Trophoblast cell (in vitro differentiated cells and primary cell): Measurements from ENCODE around the gene FBXL17.

Experiments
- DNase-seq, 2 donors: peaks; one replicate each; pipeline ENCODE4 v3.0.0-alpha.2; 2016
- H2AFZ ChIP-seq: 2 replicates; pipeline ENCODE4 v1.6.1; 2013; ENCODE audit warnings: low read length, moderate library complexity, mild to moderate bottlenecking; ENCODE audit not compliant: insufficient read depth, poor library complexity
- H2AK5ac ChIP-seq: 2 replicates; pipeline ENCODE4 v1.6.1; 2013; ENCODE audit warnings: mild to moderate bottlenecking, low read length
- H2BK120ac ChIP-seq: 2 replicates; pipeline ENCODE4 v1.6.1; 2013; ENCODE audit warnings: low read length, mild to moderate bottlenecking, moderate library complexity; ENCODE audit not compliant: insufficient read depth, poor library complexity
- H2BK12ac ChIP-seq: 2 replicates; pipeline ENCODE4 v1.6.1; 2013; ENCODE audit warnings: mild to moderate bottlenecking, low read length, moderate library complexity
- H2BK5ac ChIP-seq: 2 replicates; pipeline ENCODE4 v1.6.1; 2013; ENCODE audit warnings: low read length, low read depth, moderate library complexity, mild to moderate bottlenecking; ENCODE audit not compliant: poor library complexity
- H3K14ac ChIP-seq: 2 replicates; pipeline ENCODE4 v1.6.1; 2013; ENCODE audit warnings: mild to moderate bottlenecking, low read length
- H3K18ac ChIP-seq: 2 replicates; pipeline ENCODE4 v1.6.1; 2013; ENCODE audit warnings: mild to moderate bottlenecking, low read length
- H3K23ac ChIP-seq: 2 replicates; pipeline ENCODE4 v1.6.1; 2013; ENCODE audit warnings: low read length
- H3K27ac ChIP-seq: 2 replicates; pipeline ENCODE4 v1.5.1; 2013; ENCODE audit warnings: low read depth, mild to moderate bottlenecking, inconsistent platforms, low read length, moderate library complexity
- H3K27me3 ChIP-seq: 2 replicates; pipeline ENCODE4 v1.6.1; 2013; ENCODE audit warnings: inconsistent platforms, mild to moderate bottlenecking, low read length, moderate library complexity; ENCODE audit not compliant: insufficient read depth
- H3K36me3 ChIP-seq, 2 experiments: 1 replicate in 1 of 2; 2 replicates in 1 of 2; pipeline ENCODE4 v1.6.1; 2013; ENCODE audit warnings: low read length in 2 of 2, mild to moderate bottlenecking in 2 of 2, moderate library complexity in 1 of 2; ENCODE audit not compliant: insufficient read depth in 2 of 2, control insufficient read depth in 1 of 2
- H3K4ac ChIP-seq: 2 replicates; pipeline ENCODE4 v1.6.1; 2013; ENCODE audit warnings: low read depth, mild to moderate bottlenecking, low read length, moderate library complexity
- H3K4me1 ChIP-seq, 2 experiments: 1 replicate in 1 of 2; 2 replicates in 1 of 2; pipeline ENCODE4 v1.6.1; 2013; ENCODE audit warnings: low read length in 2 of 2, mild to moderate bottlenecking in 2 of 2, moderate library complexity in 1 of 2; ENCODE audit not compliant: insufficient read depth in 2 of 2, control insufficient read depth in 1 of 2
- H3K4me2 ChIP-seq: 2 replicates; pipeline ENCODE4 v1.6.1; 2013; ENCODE audit warnings: inconsistent platforms, mild to moderate bottlenecking, low read length, moderate library complexity
- H3K4me3 ChIP-seq: 2 replicates; pipeline ENCODE4 v1.5.1; 2013; ENCODE audit warnings: mild to moderate bottlenecking, low read depth, low read length, inconsistent platforms
- H3K79me1 ChIP-seq: one replicate; pipeline ENCODE4 v1.6.1; 2013; ENCODE audit warnings: low read length
- H3K79me2 ChIP-seq: 2 replicates; pipeline ENCODE4 v1.6.1; 2013; ENCODE audit warnings: low read length, mild to moderate bottlenecking; ENCODE audit not compliant: control insufficient read depth, insufficient read depth, poor library complexity
- H3K9ac ChIP-seq: 2 replicates; pipeline ENCODE4 v1.6.1; 2013; ENCODE audit warnings: mild to moderate bottlenecking, low read length
- H3K9me3 ChIP-seq: 2 replicates; pipeline ENCODE4 v1.6.1; 2013; ENCODE audit warnings: low read depth, mild to moderate bottlenecking, control low read depth, inconsistent platforms, low read length; ENCODE audit not compliant: insufficient read depth
- H4K12ac ChIP-seq: 2 replicates; pipeline ENCODE4 v1.6.1; 2013; ENCODE audit warnings: low read depth, mild to moderate bottlenecking, low read length, moderate library complexity
- H4K8ac ChIP-seq: 2 replicates; pipeline ENCODE4 v1.6.1; 2013; ENCODE audit warnings: low read depth, mild to moderate bottlenecking, low read length, moderate library complexity
- H4K91ac ChIP-seq: one replicate; pipeline ENCODE4 v1.6.1; 2013; ENCODE audit warnings: low read depth, mild to moderate bottlenecking, low read length, moderate library complexity
- WGBS: extraction: QIAGEN DNeasy Blood & Tissue Kit; methylation state at CpG from one replicate; pipeline ENCODE4 v1.1.7; 2013; ENCODE audit warnings: missing lambda C conversion rate; ENCODE audit not compliant: insufficient read length, insufficient coverage; ENCODE audit errors: extremely low coverage; 5-methylcytosine and 5-hydroxymethylcytosine counted together

FBXL17 gene

GRCh38 chr5:108238461-108238860, 143.4 kb downstream of the FBXL17 start:
- Histone ChIP-seq H2BK120ac (no peak overlapping the region), H2BK12ac (no peak overlapping the region), H3K27me3 (no peaks in the 10 kb centered on the region), H3K79me1 (no peaks in the 10 kb centered on the region), H4K12ac (no peak overlapping the region), H4K8ac (no peak overlapping the region), H2AK5ac (no peak overlapping the region), H3K9ac (no peak overlapping the region), H3K4me2 (no peak overlapping the region), H3K27ac (no peak overlapping the region), H2AFZ (no peak overlapping the region), H3K4me1 (no peaks in the 10 kb centered on the region), H3K23ac (no peak overlapping the region), H3K36me3 (peaks cover 0 to 1% of the 10 kb centered on the region in 2 experiments), H4K91ac (no peak overlapping the region), H3K4me3 (no peak overlapping the region), H2BK5ac (no peak overlapping the region), H3K14ac (no peak overlapping the region), H3K4ac (no peak overlapping the region), H3K9me3 (no peaks in the 10 kb centered on the region), H3K79me2 (peaks cover 1% of the 10 kb centered on the region), H3K18ac (no peak overlapping the region)
- DNase-seq: no peak
- WGBS: no CpG with 5 or more reads among the region's 4 CpGs

GRCh38 chr5:108233617-108234155, 148.2 kb downstream of the FBXL17 start:
- peaks cover 0 to 1% of the 10 kb centered on the region in 2 experiments for H3K36me3 ChIP-seq
- no peak overlapping the region for H3K23ac ChIP-seq
- H3K79me2 ChIP-seq: no peaks in the 10 kb centered on the region
- no peak overlapping the region for H2BK120ac ChIP-seq
- no peak overlapping the region for H3K4ac ChIP-seq
- H3K14ac ChIP-seq: no peak overlapping the region
- DNase-seq: no peak
- no peak overlapping the region for H3K18ac ChIP-seq
- H2AFZ ChIP-seq: no peak overlapping the region
- H3K79me1 ChIP-seq: no peaks in the 10 kb centered on the region
- no peak overlapping the region for H4K91ac ChIP-seq
- H3K27me3 ChIP-seq: no peaks in the 10 kb centered on the region
- no peak overlapping the region for H3K9ac ChIP-seq
- no peak overlapping the region for H3K4me3 ChIP-seq
- H2AK5ac ChIP-seq: no peak overlapping the region
- H3K9me3 ChIP-seq: no peaks in the 10 kb centered on the region
- no peak overlapping the region for H3K4me2 ChIP-seq
- no peaks in the 10 kb centered on the region for H3K4me1 ChIP-seq
- H4K12ac ChIP-seq: no peak overlapping the region
- no peak overlapping the region for H2BK12ac ChIP-seq
- no peak overlapping the region for H2BK5ac ChIP-seq
- H4K8ac ChIP-seq: no peak overlapping the region
- WGBS: no CpG with 5 or more reads among the region's 3 CpGs
- H3K27ac ChIP-seq: no peak overlapping the region

GRCh38 chr5:108232805-108233204, 149.1 kb downstream of the FBXL17 start:
- no peak overlapping the region for H3K4ac ChIP-seq
- no peak overlapping the region for H4K8ac ChIP-seq
- H2BK12ac ChIP-seq: no peak overlapping the region
- H4K91ac ChIP-seq: no peak overlapping the region
- no peak overlapping the region for H3K4me3 ChIP-seq
- H3K79me2 ChIP-seq: no peaks in the 10 kb centered on the region
- no peak overlapping the region for H3K4me2 ChIP-seq
- no peak overlapping the region for H2AFZ ChIP-seq
- H3K27ac ChIP-seq: no peak overlapping the region
- no peak overlapping the region for H4K12ac ChIP-seq
- no peak overlapping the region for H3K18ac ChIP-seq
- no peak overlapping the region for H2BK120ac ChIP-seq
- no peaks in the 10 kb centered on the region for H3K27me3 ChIP-seq
- H3K4me1 ChIP-seq: no peaks in the 10 kb centered on the region
- no peak overlapping the region for H2AK5ac ChIP-seq
- H3K9me3 ChIP-seq: no peaks in the 10 kb centered on the region
- no peak for DNase-seq
- H3K14ac ChIP-seq: no peak overlapping the region
- no peak overlapping the region for H3K23ac ChIP-seq
- no peaks in the 10 kb centered on the region for H3K79me1 ChIP-seq
- H2BK5ac ChIP-seq: no peak overlapping the region
- no peak overlapping the region for H3K9ac ChIP-seq
- H3K36me3 ChIP-seq: peaks cover 0 to 1% of the 10 kb centered on the region in 2 experiments

- Histone ChIP-seq H4K91ac (no peak overlapping the region), H3K4ac (no peak overlapping the region), H3K9ac (no peak overlapping the region), H4K12ac (no peak overlapping the region), H3K4me2 (no peak overlapping the region), H3K79me2 (no peaks in the 10 kb centered on the region), H3K36me3 (no peaks in the 10 kb centered on the region), H3K27me3 (no peaks in the 10 kb centered on the region), H3K4me1 (no peaks in the 10 kb centered on the region), H2AK5ac (no peak overlapping the region), H3K18ac (no peak overlapping the region), H2BK120ac (no peak overlapping the region), H4K8ac (no peak overlapping the region), H3K4me3 (no peak overlapping the region), H2BK12ac (no peak overlapping the region), H3K9me3 (no peaks in the 10 kb centered on the region), H3K23ac (no peak overlapping the region), H2BK5ac (no peak overlapping the region), H3K14ac (no peak overlapping the region), H2AFZ (no peak overlapping the region), H3K27ac (no peak overlapping the region), H3K79me1 (peaks cover under 1% of the 10 kb centered on the region)
- DNase-seq: no peak
Measured at GRCh38 chr5:108222011-108222410, 159.9 kb downstream of the FBXL17 start.
